Measurements from ENCODE around the gene JMJD1C. TPM values are rescaled to one million over a fixed set of nuclear protein-coding genes. Genes with fewer than 3 reads are reported as not detected.

The JMJD1C gene
- total and polyA plus RNA-seq, 8 donors: 25.6 to 56.9 (median 36.7) TPM

DNA sequence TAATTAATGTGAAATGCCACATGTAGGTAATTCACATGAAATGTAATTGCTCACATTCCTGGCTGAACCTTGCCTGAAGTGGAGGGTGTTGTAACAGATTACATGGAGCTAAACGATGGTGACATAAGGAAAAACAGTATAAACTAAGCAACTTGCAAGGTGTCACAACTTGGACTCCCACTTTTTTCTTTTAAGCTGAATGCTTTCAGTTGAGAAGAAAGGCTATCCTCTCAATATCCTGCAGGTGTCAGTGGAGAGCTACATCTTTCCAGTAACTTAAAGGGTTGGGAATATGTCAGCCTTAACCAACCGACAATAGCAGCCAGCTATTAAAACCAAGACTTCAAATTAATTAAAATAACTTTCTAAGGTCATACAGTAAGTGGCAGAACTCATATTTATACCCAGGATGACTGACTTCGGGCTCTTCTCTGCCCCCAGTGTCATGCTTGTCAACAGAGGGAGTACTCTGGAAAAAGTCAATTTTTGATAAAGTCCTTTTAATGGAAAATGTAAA, 299.0 kb downstream of the JMJD1C start:
- peak in 1 of 6 donors; percentile 22 for DNase-seq
- intact Hi-C loops (cut with DNase I): no loop called here

GRCh38 chr10:63165249-63165648, 300.5 kb downstream of the JMJD1C start:
- Histone ChIP-seq H3K9me3 (no peaks in the 10 kb centered on the region), H3K27me3 (no peaks in the 10 kb centered on the region), H3K36me3 (peaks cover 0 to 2% (median 0%) of the 10 kb centered on the region in 3 donors), H3K27ac (no peak overlapping the region), H3K4me1 (peaks cover 4 to 7% (median 7%) of the 10 kb centered on the region in 3 donors), H3K4me3 (no peak overlapping the region)
- FAIRE-seq (no peak), ATAC-seq (no peak), DNase-seq (no peak)
- intact Hi-C loops (cut with DNase I): no loop called here
- 95% methylated on average over 7 of the region's 7 CpGs for WGBS, 2 donors
- no peak for TF ChIP-seq CTCF (IDR thresholded peaks at IDR 0.05)

More for the DNA sequence above, 299.0 kb downstream of the JMJD1C start:
- Histone ChIP-seq H3K4me1 (peaks cover 4 to 7% (median 7%) of the 10 kb centered on the region in 3 donors), H3K36me3 (peaks cover 0 to 11% (median 0%) of the 10 kb centered on the region in 3 donors), H3K9me3 (no peaks in the 10 kb centered on the region), H3K4me3 (no peak overlapping the region), H3K27ac (no peak overlapping the region), H3K27me3 (no peaks in the 10 kb centered on the region)
- ATAC-seq (peak; percentile 53 to 90 (median 86)), FAIRE-seq (peak; percentile 69)
- 8 to 10% methylated on average over 3 of the region's 3 CpGs for WGBS, 2 donors
- TF ChIP-seq CTCF (IDR thresholded peaks at IDR 0.05): peak; percentile 29 to 73 (median 53)

- Histone ChIP-seq H3K9me3 (no peaks in the 10 kb centered on the region), H3K27ac (no peak overlapping the region), H3K4me1 (peaks cover 0 to 7% (median 2%) of the 10 kb centered on the region in 3 donors), H3K36me3 (no peaks in the 10 kb centered on the region), H3K4me3 (no peak overlapping the region), H3K27me3 (no peaks in the 10 kb centered on the region)
- peak; percentile 25 to 75 (median 59) for ATAC-seq
- WGBS, 2 donors: 53 to 55% methylated on average over 2 of the region's 2 CpGs
- intact Hi-C loops (cut with DNase I): no loop called here
- TF ChIP-seq CTCF (IDR thresholded peaks at IDR 0.05): no peak
- FAIRE-seq: no peak
- peak in 1 of 6 donors; percentile 35 for DNase-seq
Observed at GRCh38 chr10:63164166-63164623, 301.6 kb downstream of the JMJD1C start.

DNA sequence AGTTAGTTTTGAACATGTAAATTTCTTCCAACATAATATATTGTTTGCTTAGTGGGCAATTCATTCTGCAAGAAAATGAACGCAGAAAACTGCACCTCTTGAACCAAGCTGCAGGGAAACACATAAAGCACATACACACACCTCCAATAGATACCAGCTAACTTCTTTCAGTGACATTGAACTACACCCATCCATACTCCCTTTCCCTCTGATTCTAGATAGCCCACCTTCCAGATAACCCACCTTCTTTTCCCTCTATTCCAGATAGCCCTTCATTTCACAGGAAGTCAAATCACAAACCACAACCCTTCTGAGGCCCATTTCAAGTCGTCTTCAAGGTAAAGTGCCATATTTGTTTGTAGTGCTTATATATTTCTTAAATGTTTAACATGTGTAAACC, 304.2 kb downstream of the JMJD1C start:
- intact Hi-C loops (cut with DNase I): no loop called here
- DNase-seq: no peak
- no peak for ATAC-seq

More for the DNA sequence above, 304.2 kb downstream of the JMJD1C start:
- Histone ChIP-seq H3K27me3 (no peaks in the 10 kb centered on the region), H3K9me3 (no peaks in the 10 kb centered on the region), H3K4me3 (no peak overlapping the region), H3K27ac (no peak overlapping the region), H3K4me1 (peaks cover 0 to 7% (median 0%) of the 10 kb centered on the region in 3 donors), H3K36me3 (no peaks in the 10 kb centered on the region)
- 39 to 45% methylated on average over 2 of the region's 2 CpGs for WGBS, 2 donors
- TF ChIP-seq CTCF (IDR thresholded peaks at IDR 0.05): no peak
- no peak for FAIRE-seq

Data from pancreas (tissue), 10 donors.